ENCODE data around the gene SPTBN5.

SPTBN5 gene

DNA sequence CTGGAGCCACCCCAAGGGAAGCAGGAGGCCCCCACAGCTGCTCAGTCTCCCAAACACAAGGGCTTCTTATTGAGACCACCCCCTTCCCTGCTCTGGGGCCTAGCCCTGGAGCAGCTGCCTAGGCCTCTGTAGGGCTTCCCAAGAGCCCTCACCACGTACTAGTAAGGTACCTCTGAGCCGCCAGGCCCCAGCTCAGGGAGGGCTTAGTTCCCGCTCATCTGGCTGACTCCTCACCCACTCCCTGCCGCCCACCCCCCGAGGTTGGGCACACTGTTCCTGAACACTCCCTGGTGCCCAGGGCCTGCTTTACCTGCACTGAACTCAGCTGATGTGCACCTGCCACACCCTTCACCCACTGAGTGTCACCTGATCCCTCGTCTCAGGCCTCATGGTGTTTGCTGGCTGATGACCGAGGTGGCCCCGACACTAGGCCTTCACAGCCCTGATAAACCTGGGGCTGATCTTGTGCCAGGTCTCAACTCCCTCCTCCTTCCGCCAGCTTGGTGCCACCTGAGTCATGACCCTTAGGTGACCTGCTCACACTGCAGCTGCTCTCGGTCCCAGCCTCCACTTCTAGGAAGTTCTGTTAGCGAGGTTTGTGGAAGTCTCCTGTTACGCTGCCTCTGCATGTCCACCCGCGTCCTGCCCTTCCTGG is 18.0 kb upstream of the SPTBN5 start:
- TF ChIP-seq FOXP2 (optimal IDR thresholded peaks at IDR 0.05; ENCODE audit: borderline replicate concordance, extremely low read depth, extremely low read length, insufficient read depth) (no peak), TAF1 (IDR thresholded peaks at IDR 0.05; ENCODE audit: borderline replicate concordance, insufficient read depth, low read length) (no peak), SIN3A (IDR thresholded peaks at IDR 0.05; ENCODE audit: borderline replicate concordance, insufficient read depth, low read length) (no peak), POLR2AphosphoS5 (IDR thresholded peaks at IDR 0.05; ENCODE audit: low read depth, low read length) (no peak)
- TF ChIP-seq, protein P1, sequence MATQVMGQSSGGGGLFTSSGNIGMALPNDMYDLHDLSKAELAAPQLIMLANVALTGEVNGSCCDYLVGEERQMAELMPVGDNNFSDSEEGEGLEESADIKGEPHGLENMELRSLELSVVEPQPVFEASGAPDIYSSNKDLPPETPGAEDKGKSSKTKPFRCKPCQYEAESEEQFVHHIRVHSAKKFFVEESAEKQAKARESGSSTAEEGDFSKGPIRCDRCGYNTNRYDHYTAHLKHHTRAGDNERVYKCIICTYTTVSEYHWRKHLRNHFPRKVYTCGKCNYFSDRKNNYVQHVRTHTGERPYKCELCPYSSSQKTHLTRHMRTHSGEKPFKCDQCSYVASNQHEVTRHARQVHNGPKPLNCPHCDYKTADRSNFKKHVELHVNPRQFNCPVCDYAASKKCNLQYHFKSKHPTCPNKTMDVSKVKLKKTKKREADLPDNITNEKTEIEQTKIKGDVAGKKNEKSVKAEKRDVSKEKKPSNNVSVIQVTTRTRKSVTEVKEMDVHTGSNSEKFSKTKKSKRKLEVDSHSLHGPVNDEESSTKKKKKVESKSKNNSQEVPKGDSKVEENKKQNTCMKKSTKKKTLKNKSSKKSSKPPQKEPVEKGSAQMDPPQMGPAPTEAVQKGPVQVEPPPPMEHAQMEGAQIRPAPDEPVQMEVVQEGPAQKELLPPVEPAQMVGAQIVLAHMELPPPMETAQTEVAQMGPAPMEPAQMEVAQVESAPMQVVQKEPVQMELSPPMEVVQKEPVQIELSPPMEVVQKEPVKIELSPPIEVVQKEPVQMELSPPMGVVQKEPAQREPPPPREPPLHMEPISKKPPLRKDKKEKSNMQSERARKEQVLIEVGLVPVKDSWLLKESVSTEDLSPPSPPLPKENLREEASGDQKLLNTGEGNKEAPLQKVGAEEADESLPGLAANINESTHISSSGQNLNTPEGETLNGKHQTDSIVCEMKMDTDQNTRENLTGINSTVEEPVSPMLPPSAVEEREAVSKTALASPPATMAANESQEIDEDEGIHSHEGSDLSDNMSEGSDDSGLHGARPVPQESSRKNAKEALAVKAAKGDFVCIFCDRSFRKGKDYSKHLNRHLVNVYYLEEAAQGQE (IDR thresholded peaks at IDR 0.05; ENCODE audit: insufficient read depth in 1 of 2, low read depth in 2 of 2, low read length in 2 of 2) = no peak

DNA sequence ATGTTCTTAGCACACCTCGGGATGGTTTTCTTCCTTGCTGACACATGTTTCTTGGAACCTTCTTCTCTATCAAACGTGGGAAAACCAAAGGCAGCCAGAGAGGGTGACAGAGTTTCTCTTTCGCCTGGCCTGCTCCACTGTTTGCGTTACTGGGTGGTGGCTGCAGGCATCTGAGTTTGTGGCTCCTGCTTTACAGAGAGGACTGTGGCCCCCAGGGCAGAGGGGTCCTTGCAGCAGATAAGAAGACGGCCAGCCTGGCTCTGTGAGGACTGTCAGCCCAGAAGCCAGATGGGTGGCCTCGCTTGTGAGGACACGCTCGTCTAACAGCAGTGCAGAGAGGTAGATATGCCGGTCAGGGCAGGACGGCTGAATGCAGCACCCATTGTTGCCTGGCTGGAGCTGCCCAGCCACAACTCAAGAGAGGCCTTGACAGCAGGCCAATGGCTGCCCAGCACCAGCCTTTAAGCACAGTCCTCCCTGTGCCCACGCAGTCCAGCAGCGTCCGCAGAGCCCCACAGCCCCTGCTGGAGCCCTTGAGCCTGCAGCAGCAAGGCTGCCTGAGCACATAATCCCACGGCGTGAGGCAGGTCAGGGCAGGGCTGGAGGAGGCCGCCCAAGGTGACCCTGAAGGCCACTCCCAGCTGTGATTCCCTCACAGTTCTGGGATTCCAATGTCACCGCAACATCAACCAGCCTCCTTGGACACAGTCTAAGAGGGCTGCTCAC is 15.0 kb upstream of the SPTBN5 start:
- TF ChIP-seq TAF1 (IDR thresholded peaks at IDR 0.05; ENCODE audit: borderline replicate concordance, insufficient read depth, low read length) = no peak
- no peak for TF ChIP-seq FOXP2 (optimal IDR thresholded peaks at IDR 0.05; ENCODE audit: borderline replicate concordance, extremely low read depth, extremely low read length, insufficient read depth)
- no peak for TF ChIP-seq SIN3A (IDR thresholded peaks at IDR 0.05; ENCODE audit: borderline replicate concordance, insufficient read depth, low read length)
- TF ChIP-seq POLR2AphosphoS5 (IDR thresholded peaks at IDR 0.05; ENCODE audit: low read depth, low read length) = no peak
- TF ChIP-seq, protein P1 (IDR thresholded peaks at IDR 0.05; ENCODE audit: insufficient read depth in 1 of 2, low read depth in 2 of 2, low read length in 2 of 2) = no peak

DNA sequence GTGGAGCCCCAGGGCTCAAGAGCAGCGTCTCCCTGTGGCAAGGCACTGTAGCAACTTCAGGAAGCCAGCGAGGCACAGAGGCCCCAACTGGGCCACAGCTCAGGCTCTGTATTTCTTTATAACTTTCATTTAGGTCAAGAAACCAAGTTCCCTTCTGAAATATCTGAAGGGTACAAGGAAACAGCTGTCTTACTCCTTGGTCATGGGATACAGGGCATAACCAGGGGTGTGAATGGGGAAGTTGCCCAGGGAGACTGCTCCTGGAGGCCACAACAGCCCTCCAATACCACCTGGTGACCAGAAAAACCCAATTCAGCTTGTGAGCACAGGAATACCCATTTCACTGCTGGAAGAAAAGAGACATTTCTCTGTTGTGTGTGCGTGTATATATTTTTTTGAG is 13.3 kb upstream of the SPTBN5 start:
- TF ChIP-seq FOXP2 (optimal IDR thresholded peaks at IDR 0.05; ENCODE audit: borderline replicate concordance, extremely low read depth, extremely low read length, insufficient read depth) = no peak

DNA sequence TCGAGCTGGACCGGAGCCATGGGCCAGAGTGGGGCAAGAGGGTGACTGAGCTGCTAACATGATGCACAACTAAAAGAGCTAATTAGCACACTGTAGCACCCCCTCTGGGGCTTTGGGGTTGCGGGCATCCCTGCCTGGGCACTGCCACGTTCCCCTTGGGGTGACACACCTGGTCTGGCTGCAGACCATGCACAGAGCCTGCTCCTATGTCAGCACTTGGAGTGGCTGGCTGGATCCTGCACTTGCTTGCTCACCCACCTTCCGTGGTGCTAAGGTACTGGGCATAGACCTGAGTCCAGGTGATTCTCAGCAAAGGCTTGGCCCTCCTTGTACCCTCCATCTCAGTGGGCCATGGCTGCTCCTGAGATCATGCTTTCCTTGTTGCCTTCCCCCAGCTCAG is 12.8 kb upstream of the SPTBN5 start:
- TF ChIP-seq TAF1 (IDR thresholded peaks at IDR 0.05; ENCODE audit: borderline replicate concordance, insufficient read depth, low read length) (no peak), POLR2AphosphoS5 (IDR thresholded peaks at IDR 0.05; ENCODE audit: low read depth, low read length) (no peak), FOXP2 (optimal IDR thresholded peaks at IDR 0.05; ENCODE audit: borderline replicate concordance, extremely low read depth, extremely low read length, insufficient read depth) (no peak), SIN3A (IDR thresholded peaks at IDR 0.05; ENCODE audit: borderline replicate concordance, insufficient read depth, low read length) (no peak)

DNA sequence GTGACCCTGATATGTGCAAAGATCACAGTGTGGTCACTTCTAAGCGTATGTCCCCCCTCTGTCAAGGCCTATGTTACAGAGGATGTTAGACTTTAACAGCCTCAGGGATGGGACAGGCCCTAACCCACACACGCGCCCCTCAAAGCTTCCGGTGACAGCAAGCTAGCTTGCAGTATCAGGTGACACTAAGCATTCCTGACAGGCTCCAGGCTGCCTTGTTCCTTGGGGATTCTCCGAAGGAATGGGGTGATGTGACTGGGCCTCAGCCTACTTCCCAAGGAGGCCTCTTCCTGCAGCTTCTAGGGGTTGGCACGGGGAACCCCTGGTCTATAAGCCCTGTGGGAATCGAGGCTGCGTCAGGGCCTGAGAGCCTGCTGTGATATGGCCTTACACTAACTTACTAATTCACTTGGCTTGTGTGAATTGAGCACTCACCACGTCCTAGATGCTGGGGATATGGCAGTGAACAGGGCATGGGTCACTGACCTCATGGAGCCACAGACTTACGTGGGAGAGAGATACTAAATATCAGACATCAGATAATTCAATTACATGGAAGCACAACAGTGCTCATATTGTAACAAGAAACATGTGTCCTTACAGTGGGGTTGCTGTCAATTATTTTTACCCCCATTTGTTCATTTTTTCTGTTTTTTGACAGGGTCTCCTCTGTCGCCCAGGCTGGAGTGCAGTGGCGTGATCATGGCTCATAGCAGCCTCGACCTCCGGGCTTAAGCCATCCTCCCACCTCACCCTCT is 11.4 kb upstream of the SPTBN5 start:
- TF ChIP-seq SIN3A (IDR thresholded peaks at IDR 0.05; ENCODE audit: borderline replicate concordance, insufficient read depth, low read length) (no peak), TAF1 (IDR thresholded peaks at IDR 0.05; ENCODE audit: borderline replicate concordance, insufficient read depth, low read length) (no peak), POLR2AphosphoS5 (IDR thresholded peaks at IDR 0.05; ENCODE audit: low read depth, low read length) (no peak), FOXP2 (optimal IDR thresholded peaks at IDR 0.05; ENCODE audit: borderline replicate concordance, extremely low read depth, extremely low read length, insufficient read depth) (no peak)
- TF ChIP-seq, protein P1 (IDR thresholded peaks at IDR 0.05; ENCODE audit: insufficient read depth in 1 of 2, low read depth in 2 of 2, low read length in 2 of 2) = no peak
